Activated CD4-positive, alpha-beta T cell treated with anti-CD3 and anti-CD28 coated beads, Interleukin-2, amount 50 U/mL, for 24 hours (primary cell): Measurements from ENCODE around the gene ERP27.

Source experiments
- DNase-seq, 2 donors: peaks; one replicate each; pipeline ENCODE4 v3.0.0-alpha.2; 2020; ENCODE audit warnings: low read depth in 1 of 2, low spot score in 1 of 2

The ERP27 gene

GRCh38 chr12:14871886-14872285 lies 66.5 kb downstream of the ERP27 start:
- DNase-seq = no peak

- no peak for DNase-seq
Measured at GRCh38 chr12:14871247-14871646, 67.1 kb downstream of the ERP27 start.

- DNase-seq = no peak
Measured at GRCh38 chr12:14868916-14869506, 69.3 kb downstream of the ERP27 start.
